Sigmoid colon (tissue), 4 donors: ENCODE results near the gene FSTL1.

Experiments used
- CTCF ChIP-seq, 4 experiments: fragments of 450-650 bp in 3 of 4; fragments of 200-600 bp in 1 of 4; IDR thresholded peaks; one replicate each; pipeline ENCODE4 v1.5.1; 2016 to 2019; ENCODE audit warnings: antibody characterized with exemption in 4 of 4, mild to moderate bottlenecking in 3 of 4, moderate library complexity in 2 of 4
- EP300 ChIP-seq, 4 donors: sonication (generic); formaldehyde crosslinking; IDR thresholded peaks; one replicate each; pipeline ENCODE4 v1.6.1; 2017; ENCODE audit warnings: antibody characterized with exemption in 4 of 4

GRCh38 chr3:120477781-120478180 is 27.0 kb upstream of the FSTL1 start:
- TF ChIP-seq CTCF (IDR thresholded peaks at IDR 0.05) (no peak), EP300 (IDR thresholded peaks at IDR 0.05) (peak in 1 of 4 donors; percentile 75)
